Measurements from ENCODE around the gene KIF1C. TPM values are rescaled to one million over a fixed set of nuclear protein-coding genes. Genes with fewer than 3 reads are reported as not detected.

The KIF1C gene
- total RNA-seq (2021) (92.6 and 95.9 TPM in 2 replicates), Bru-seq, nascent RNA (percentile 55 among the genes with signal in this experiment), BruChase-seq, experiment 1, labeled RNA remaining after a 2-hour chase (percentile 71 among the genes with signal in this experiment), BruChase-seq, experiment 2, labeled RNA remaining after a 6-hour chase (percentile 86 among the genes with signal in this experiment)
- long read RNA-seq, full-length matches to known transcripts = 29 of 51 reads
- long read RNA-seq, partial matches to known transcripts = 18 of 51 reads
- long read RNA-seq, other reads (novel, unspliced or antisense) = 4 of 51 reads

DNA sequence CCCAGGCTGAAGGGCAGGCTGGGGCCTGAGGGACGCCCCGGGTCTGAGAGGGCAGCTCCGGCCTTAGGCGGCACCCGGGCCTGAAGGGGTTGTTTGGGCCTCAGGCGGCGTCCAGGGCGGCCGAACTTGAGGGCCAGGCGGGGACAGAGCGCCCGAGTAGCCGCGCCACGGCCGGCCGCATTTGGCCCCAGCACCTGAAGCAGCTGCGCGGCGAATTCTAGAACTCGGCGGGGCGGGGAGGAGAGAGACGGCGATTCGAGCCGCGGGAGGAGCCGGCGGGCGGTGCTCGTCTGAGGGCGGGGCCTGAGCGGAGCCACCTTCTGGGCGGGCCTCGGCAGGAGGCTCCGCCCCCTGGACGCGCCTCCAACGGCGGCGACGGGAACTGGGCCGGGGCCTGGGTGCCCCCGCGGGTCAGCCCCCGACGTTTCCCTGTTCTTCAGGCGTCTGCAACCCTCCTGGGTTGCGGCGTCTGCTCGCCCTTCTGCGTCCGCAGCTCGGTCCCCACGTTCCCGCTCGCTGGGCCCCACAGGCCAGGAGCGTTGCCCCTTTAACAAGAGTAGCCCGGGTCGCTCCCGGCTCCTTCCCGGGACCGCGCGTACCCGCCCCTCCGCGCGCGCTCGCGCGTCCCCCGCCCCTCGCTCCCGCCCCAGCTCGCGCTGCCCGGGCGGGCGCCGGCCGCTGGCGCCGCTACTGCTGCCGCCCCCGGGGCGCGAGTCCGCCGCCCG lies at the start of gene KIF1C, which contains the start of gene INCA1:
TSS of gene KIF1C (plus strand) at position 649 of the 725 bp plus-strand sequence. CDS start 2,297 bp downstream, outside the sequence.
TSS of gene INCA1 (minus strand) at position 221 of the 725 bp plus-strand sequence. CDS start 3,085 bp downstream, outside the sequence.
- CTCF ChIA-PET = interaction anchor here (0.6 kb wide), 1 partner anchor 37 kb away, joined by 7 read pairs; no protein-coding TSS in a partner anchor
- peak within 1 kb of the TSS; percentile 92 for H3K27ac ChIP-seq (ENCODE audit: low read depth, low read length, poor library complexity, severe bottlenecking)

DNA sequence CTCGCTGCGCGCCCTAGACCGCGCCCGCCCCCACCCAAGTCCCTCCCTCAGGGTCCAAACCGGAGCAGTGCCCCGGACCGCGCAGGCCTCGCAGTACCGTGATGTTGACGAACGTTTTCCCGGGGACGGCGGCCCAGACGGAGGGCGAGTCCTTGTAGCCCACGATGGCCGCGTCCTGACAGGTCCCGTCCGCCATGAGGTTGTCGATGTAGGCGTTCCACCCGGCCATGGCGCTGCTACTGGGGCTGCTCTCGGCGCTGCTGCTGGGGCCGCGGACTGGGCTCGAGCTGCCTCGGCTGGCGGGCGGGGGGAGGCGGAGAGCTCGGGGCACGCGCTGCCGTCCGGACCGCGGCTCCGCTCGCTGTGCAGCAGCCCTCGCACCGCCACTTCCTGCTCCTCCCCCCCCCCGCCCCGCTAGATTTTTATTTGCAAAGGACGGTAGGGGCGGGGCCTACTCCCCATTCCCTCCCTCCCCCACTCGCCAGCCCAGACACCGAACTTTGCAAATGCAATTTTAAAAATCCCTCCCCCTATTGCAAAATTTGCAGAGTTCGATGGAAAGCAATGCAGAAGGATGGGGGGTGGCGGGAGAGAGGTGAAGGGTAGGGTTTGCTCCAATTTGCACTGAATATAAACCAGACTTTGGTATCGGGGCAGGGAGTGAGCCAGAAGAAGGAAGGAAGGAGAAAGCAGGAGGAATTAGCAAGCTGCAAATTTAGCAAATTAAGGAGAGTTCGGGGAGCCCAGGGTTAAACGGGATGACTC lies 49.4 kb upstream of the KIF1C start, which contains the start of gene PFN1:
TSS of gene PFN1 (minus strand) at position 365 of the 765 bp plus-strand sequence. CDS start at position 229, 136 bp downstream.
- ChIA-PET CTCF (interaction anchor here (0.5 to 1.0 kb wide), 2 partner anchors 8 to 527 kb away, joined by 4 to 6 read pairs; partner anchors contain the start of gene RNF167), POLR2A (ENCODE audit: low non-redundant PET) (interaction anchor here (0.6 kb wide), 1 partner anchor 111 kb away, joined by 3 read pairs; no protein-coding TSS in a partner anchor)
- peak; percentile 98 for DNase-seq (ENCODE audit: low spot score)
- peaks cover 36% of the 10 kb centered on the region for H3K4me1 ChIP-seq (ENCODE audit: insufficient read depth, low read length, poor library complexity, severe bottlenecking)
- TF ChIP-seq, protein P1, sequence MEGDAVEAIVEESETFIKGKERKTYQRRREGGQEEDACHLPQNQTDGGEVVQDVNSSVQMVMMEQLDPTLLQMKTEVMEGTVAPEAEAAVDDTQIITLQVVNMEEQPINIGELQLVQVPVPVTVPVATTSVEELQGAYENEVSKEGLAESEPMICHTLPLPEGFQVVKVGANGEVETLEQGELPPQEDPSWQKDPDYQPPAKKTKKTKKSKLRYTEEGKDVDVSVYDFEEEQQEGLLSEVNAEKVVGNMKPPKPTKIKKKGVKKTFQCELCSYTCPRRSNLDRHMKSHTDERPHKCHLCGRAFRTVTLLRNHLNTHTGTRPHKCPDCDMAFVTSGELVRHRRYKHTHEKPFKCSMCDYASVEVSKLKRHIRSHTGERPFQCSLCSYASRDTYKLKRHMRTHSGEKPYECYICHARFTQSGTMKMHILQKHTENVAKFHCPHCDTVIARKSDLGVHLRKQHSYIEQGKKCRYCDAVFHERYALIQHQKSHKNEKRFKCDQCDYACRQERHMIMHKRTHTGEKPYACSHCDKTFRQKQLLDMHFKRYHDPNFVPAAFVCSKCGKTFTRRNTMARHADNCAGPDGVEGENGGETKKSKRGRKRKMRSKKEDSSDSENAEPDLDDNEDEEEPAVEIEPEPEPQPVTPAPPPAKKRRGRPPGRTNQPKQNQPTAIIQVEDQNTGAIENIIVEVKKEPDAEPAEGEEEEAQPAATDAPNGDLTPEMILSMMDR (conservative IDR thresholded peaks at IDR 0.05; ENCODE audit: low read depth, low read length) = no peak
- TF ChIP-seq EZH2 (IDR thresholded peaks at IDR 0.05; ENCODE audit: borderline replicate concordance, low read depth, low read length, poor library complexity, severe bottlenecking) = no peak
- no peaks in the 10 kb centered on the region for H3K9me3 ChIP-seq (ENCODE audit: low read depth, low read length, poor library complexity, severe bottlenecking)
- H3K4me3 ChIP-seq (ENCODE audit: low read depth, low read length, poor library complexity, severe bottlenecking) = peak within 1 kb of the TSS; percentile 100
- H3K36me3 ChIP-seq (ENCODE audit: insufficient read depth, low read length, poor library complexity, severe bottlenecking) = peaks cover 36% of the 10 kb centered on the region
- no TSS peak for BruUV-seq (replicated peaks)
- H3K27ac ChIP-seq (ENCODE audit: low read depth, low read length, poor library complexity, severe bottlenecking) = peak within 1 kb of the TSS; percentile 99
- H3K27me3 ChIP-seq (replicated peaks; ENCODE audit: insufficient read depth, low read depth, low read length, poor library complexity) = no peaks in the 10 kb centered on the region
- intact Hi-C loops (cut with micrococcal nuclease; ENCODE audit: unreplicated experiment) = loop anchor here (2.0 kb wide), 1 partner anchor 18 kb away; the partner anchor contains the start of gene SPAG7

More for the DNA sequence above, at the start of gene KIF1C, which contains the start of gene INCA1:
- Histone ChIP-seq H3K27me3 (replicated peaks; ENCODE audit: insufficient read depth, low read depth, low read length, poor library complexity) (no peaks in the 10 kb centered on the region), H3K36me3 (ENCODE audit: insufficient read depth, low read length, poor library complexity, severe bottlenecking) (no peaks in the 10 kb centered on the region), H3K9me3 (ENCODE audit: low read depth, low read length, poor library complexity, severe bottlenecking) (no peaks in the 10 kb centered on the region), H3K4me1 (ENCODE audit: insufficient read depth, low read length, poor library complexity, severe bottlenecking) (peaks cover 28% of the 10 kb centered on the region), H3K4me3 (ENCODE audit: low read depth, low read length, poor library complexity, severe bottlenecking) (peak within 1 kb of the TSS; percentile 93)
- BruUV-seq (replicated peaks) = no TSS peak
- peak; percentile 92 for DNase-seq (ENCODE audit: low spot score)
- no peak for TF ChIP-seq EZH2 (IDR thresholded peaks at IDR 0.05; ENCODE audit: borderline replicate concordance, low read depth, low read length, poor library complexity, severe bottlenecking)
- POLR2A ChIA-PET (ENCODE audit: low non-redundant PET) = interaction anchor here (0.5 to 0.6 kb wide), 2 partner anchors 12 to 201 kb away, joined by 3 to 4 read pairs; no protein-coding TSS in a partner anchor
- intact Hi-C loops (cut with micrococcal nuclease; ENCODE audit: unreplicated experiment) = no loop called here

DNA sequence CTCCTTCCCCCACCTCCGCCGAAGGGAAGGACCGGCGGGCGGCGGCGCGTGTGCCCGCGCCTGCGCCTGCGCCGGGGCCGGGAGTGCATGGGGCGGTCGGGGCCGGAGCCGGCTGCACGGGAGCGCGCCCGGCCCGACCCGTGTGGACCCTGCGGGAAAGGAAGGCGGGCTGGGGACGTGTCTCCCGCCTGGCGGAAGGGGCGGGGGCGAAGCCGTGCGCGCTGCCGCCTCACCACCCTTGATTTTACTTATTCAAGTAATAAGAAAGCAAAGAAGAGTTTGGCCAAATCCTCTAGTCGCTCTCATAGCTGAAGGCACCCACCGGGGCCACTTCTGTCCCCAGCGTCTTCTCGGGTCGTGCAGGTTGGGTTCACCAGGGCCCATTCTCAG lies 48.8 kb upstream of the KIF1C start:
- no TSS peak for BruUV-seq (replicated peaks)
- TF ChIP-seq EZH2 (IDR thresholded peaks at IDR 0.05; ENCODE audit: borderline replicate concordance, low read depth, low read length, poor library complexity, severe bottlenecking) = no peak
- TF ChIP-seq, protein P1 (conservative IDR thresholded peaks at IDR 0.05; ENCODE audit: low read depth, low read length) = no peak
- CTCF ChIA-PET = interaction anchor here (0.5 to 1.0 kb wide), 2 partner anchors 9 to 528 kb away, joined by 4 to 6 read pairs; partner anchors contain the start of gene RNF167
- peaks cover 30% of the 10 kb centered on the region for H3K36me3 ChIP-seq (ENCODE audit: insufficient read depth, low read length, poor library complexity, severe bottlenecking)
- intact Hi-C loops (cut with micrococcal nuclease; ENCODE audit: unreplicated experiment) = loop anchor here (2.0 kb wide), 1 partner anchor 18 kb away; the partner anchor contains the start of gene SPAG7
- peak overlapping the region; percentile 100 for H3K4me3 ChIP-seq (ENCODE audit: low read depth, low read length, poor library complexity, severe bottlenecking)
- H3K4me1 ChIP-seq (ENCODE audit: insufficient read depth, low read length, poor library complexity, severe bottlenecking) = peaks cover 36% of the 10 kb centered on the region
- peak overlapping the region; percentile 99 for H3K27ac ChIP-seq (ENCODE audit: low read depth, low read length, poor library complexity, severe bottlenecking)
- POLR2A ChIA-PET (ENCODE audit: low non-redundant PET) = interaction anchor here (0.6 kb wide), 1 partner anchor 110 kb away, joined by 3 read pairs; no protein-coding TSS in a partner anchor
- peak; percentile 93 for DNase-seq (ENCODE audit: low spot score)
- no peaks in the 10 kb centered on the region for H3K27me3 ChIP-seq (replicated peaks; ENCODE audit: insufficient read depth, low read depth, low read length, poor library complexity)
- no peaks in the 10 kb centered on the region for H3K9me3 ChIP-seq (ENCODE audit: low read depth, low read length, poor library complexity, severe bottlenecking)
